SK-N-SH (cell line): ENCODE results near the gene SF3B4. TPM values are rescaled to one million over a fixed set of nuclear protein-coding genes. Genes with fewer than 3 reads are reported as not detected.

Experiments used
- CTCF ChIA-PET: fragments of 300-600, 350-600 bp; formaldehyde crosslinking; extraction: SDS; loops from one replicate; lab custom pipeline; 2021; lab: Yijun Ruan, JAX
- POLR2A ChIA-PET: fragments of 350-600 bp; sonication (Branson Sonifier 250); formaldehyde crosslinking; extraction: SDS; loops from one replicate; lab custom pipeline; 2020; ENCODE audit warnings: antibody characterized with exemption, inconsistent platforms; lab: Yijun Ruan, JAX
- DNase-seq: peaks from one replicate; pipeline ENCODE4 v3.0.0; 2012
- H2AFZ ChIP-seq: fragments of 200-600 bp; sonication (generic); 2 replicates; pipeline ENCODE4 v1.8.1; 2016; ENCODE audit warnings: antibody characterized with exemption, mild to moderate bottlenecking, low read depth
- H3F3A ChIP-seq: fragments of 200-600 bp; sonication (generic); replicated peaks from 2 replicates; pipeline ENCODE3; 2016; ENCODE audit warnings: antibody characterized with exemption, mild to moderate bottlenecking; ENCODE audit not compliant: insufficient read depth
- H3K27ac ChIP-seq, 2 experiments: fragments of 200-500 bp in 1 of 2; fragments of 200-600 bp in 1 of 2; sonication (Bioruptor generic) in 1 of 2; sonication (generic), shearing (Covaris generic) in 1 of 2; 2 replicates each; pipeline versions ENCODE4 v1.5.1 to v1.6.1; 2014 to 2016; ENCODE audit warnings: low read depth in 2 of 2, inconsistent platforms in 1 of 2, low read length in 1 of 2, mild to moderate bottlenecking in 1 of 2, mixed read lengths in 1 of 2
- H3K27me3 ChIP-seq: fragments of 200-600 bp; sonication (generic), shearing (Covaris generic); 2 replicates; pipeline ENCODE4 v1.6.1; 2016; ENCODE audit warnings: mixed run types; ENCODE audit not compliant: insufficient read depth
- H3K36me3 ChIP-seq, 2 experiments: fragments of 200-500 bp in 1 of 2; fragments of 200-600 bp in 1 of 2; sonication (Bioruptor generic) in 1 of 2; sonication (generic) in 1 of 2; replicated peaks in 1 of 2; 2 replicates each; pipeline versions ENCODE3 to v1.5.1; 2014 to 2016; ENCODE audit warnings: low read length in 1 of 2, mild to moderate bottlenecking in 1 of 2; ENCODE audit not compliant: insufficient read depth in 2 of 2, control insufficient read depth in 1 of 2
- H3K4me1 ChIP-seq, 2 experiments: fragments of 200-500 bp in 1 of 2; fragments of 200-600 bp in 1 of 2; sonication (Bioruptor generic) in 1 of 2; sonication (generic), shearing (Covaris generic) in 1 of 2; 2 replicates each; pipeline versions ENCODE4 v1.5.1 to v1.6.1; 2014 to 2016; ENCODE audit warnings: low read depth in 1 of 2, low read length in 1 of 2, mixed run types in 1 of 2; ENCODE audit not compliant: insufficient read depth in 2 of 2, control insufficient read depth in 1 of 2
- H3K4me2 ChIP-seq: fragments of 200-600 bp; sonication (generic), shearing (Covaris generic); 2 replicates; pipeline ENCODE4 v1.6.1; 2017; ENCODE audit warnings: mixed run types
- H3K4me3 ChIP-seq, 2 experiments: fragments of 200-500 bp in 1 of 2; fragments of 200-600 bp in 1 of 2; sonication (Bioruptor generic) in 1 of 2; sonication (generic), shearing (Covaris generic) in 1 of 2; 2 replicates each; pipeline versions ENCODE4 v1.5.1 to v1.8.1; 2014 to 2016; ENCODE audit warnings: low read depth in 2 of 2, inconsistent platforms in 1 of 2, low read length in 1 of 2, mild to moderate bottlenecking in 1 of 2, mixed read lengths in 1 of 2, moderate library complexity in 1 of 2
- H3K79me2 ChIP-seq: fragments of 200-600 bp; sonication (generic); 2 replicates; pipeline ENCODE4 v1.8.1; 2017; ENCODE audit warnings: mild to moderate bottlenecking; ENCODE audit not compliant: insufficient read depth
- H3K9ac ChIP-seq: fragments of 200-600 bp; sonication (generic); 2 replicates; pipeline ENCODE4 v1.6.1; 2017; ENCODE audit warnings: mixed run types
- H3K9me2 ChIP-seq: fragments of 200-600 bp; sonication (generic); 2 replicates; pipeline ENCODE4 v1.6.1; 2017; ENCODE audit warnings: mixed run types
- H3K9me3 ChIP-seq: fragments of 200-600 bp; sonication (generic); 2 replicates; pipeline ENCODE4 v1.6.1; 2017; ENCODE audit warnings: mixed run types, mild to moderate bottlenecking, moderate library complexity
- H4K20me1 ChIP-seq: fragments of 200-600 bp; sonication (generic); 2 replicates; pipeline ENCODE4 v1.6.1; 2017; ENCODE audit warnings: mild to moderate bottlenecking, mixed run types; ENCODE audit not compliant: insufficient read depth
- CHD2 ChIP-seq: fragments of 150-350 bp; IDR thresholded peaks from 2 replicates; pipeline ENCODE4 v1.6.1; 2018; ENCODE audit warnings: low read length; ENCODE audit not compliant: partially characterized antibody
- CTCF ChIP-seq: fragments of 200-600 bp; sonication (generic); IDR thresholded peaks from 2 replicates; pipeline ENCODE4 v1.6.1; 2017; ENCODE audit warnings: antibody characterized with exemption, mild to moderate bottlenecking, moderate library complexity
- EZH2phosphoT487 ChIP-seq: fragments of 200-600 bp; sonication (generic); IDR thresholded peaks from 2 replicates; pipeline ENCODE4 v1.6.1; 2017; ENCODE audit warnings: low read depth, mixed run types, mild to moderate bottlenecking, antibody characterized with exemption, moderate library complexity, borderline replicate concordance
- FOSL2 ChIP-seq: IDR thresholded peaks from 2 replicates; pipeline ENCODE4 v1.4.0; 2012; ENCODE audit warnings: low read depth, mild to moderate bottlenecking, moderate library complexity, borderline replicate concordance
- FOXM1 ChIP-seq: IDR thresholded peaks from 2 replicates; pipeline ENCODE4 v1.4.0; 2012; ENCODE audit warnings: low read depth, mild to moderate bottlenecking
- JUND ChIP-seq: IDR thresholded peaks from 2 replicates; pipeline ENCODE4 v1.4.0; 2012
- MAX ChIP-seq: IDR thresholded peaks from 2 replicates; pipeline ENCODE4 v1.4.0; 2012; ENCODE audit warnings: low read depth
- MEF2A ChIP-seq: IDR thresholded peaks from 2 replicates; pipeline ENCODE4 v1.4.0; 2012; ENCODE audit warnings: low read depth, borderline replicate concordance
- MXI1 ChIP-seq: IDR thresholded peaks from 2 replicates; pipeline ENCODE4 v1.6.1; 2012; ENCODE audit warnings: mild to moderate bottlenecking, low read depth, low read length, improper control_type of control experiment
- NFIC ChIP-seq: IDR thresholded peaks from 2 replicates; pipeline ENCODE4 v1.4.0; 2012; ENCODE audit warnings: borderline replicate concordance
- NRF1 ChIP-seq: IDR thresholded peaks from 2 replicates; pipeline ENCODE4 v1.6.1; 2012; ENCODE audit warnings: low read depth, mild to moderate bottlenecking, low read length
- PBX3 ChIP-seq: IDR thresholded peaks from 2 replicates; pipeline ENCODE4; 2012
- RCOR1 ChIP-seq: fragments of 150-350 bp; IDR thresholded peaks from 2 replicates; pipeline ENCODE4 v1.6.1; 2017; ENCODE audit warnings: antibody characterized with exemption, low read length
- REST ChIP-seq: IDR thresholded peaks from 2 replicates; pipeline ENCODE4 v1.6.1; 2012; ENCODE audit warnings: mild to moderate bottlenecking, low read depth, low read length, moderate library complexity
- SIN3A ChIP-seq: IDR thresholded peaks from 2 replicates; pipeline ENCODE4 v1.6.1; 2012; ENCODE audit warnings: low read depth, mild to moderate bottlenecking, low read length, moderate library complexity, borderline replicate concordance
- SMC3 ChIP-seq: IDR thresholded peaks from 2 replicates; pipeline ENCODE4 v1.6.1; 2012; ENCODE audit warnings: low read depth, low read length, improper control_type of control experiment
- TAF1 ChIP-seq: IDR thresholded peaks from 2 replicates; pipeline ENCODE4 v1.6.1; 2012; ENCODE audit warnings: low read depth, mild to moderate bottlenecking, low read length, moderate library complexity, borderline replicate concordance
- TEAD4 ChIP-seq: IDR thresholded peaks from 2 replicates; pipeline ENCODE4 v1.4.0; 2012; ENCODE audit warnings: mild to moderate bottlenecking, borderline replicate concordance; ENCODE audit not compliant: insufficient read depth
- USF1 ChIP-seq: IDR thresholded peaks from 2 replicates; pipeline ENCODE4 v1.4.0; 2012; ENCODE audit warnings: low read depth, borderline replicate concordance
- WGBS: methylation state at CpG from one replicate; pipeline ENCODE4 v1.1.6; 2017; ENCODE audit warnings: low lambda C conversion rate; 5-methylcytosine and 5-hydroxymethylcytosine counted together
- polyA plus RNA-seq, 3 experiments: library from polyadenylated mRNA; depleted of rRNA; stranded (reverse); fragments of >200 nt; gene quantifications; 2 replicates each; pipeline ENCODE4 v1.2.3, GENCODE V29; 2012

The SF3B4 gene
- polyA plus RNA-seq, 1 of the 3 experiments (the other 2 are of a cell fraction) = 54.3 TPM

- DNase-seq = no peak
Measured at GRCh38 chr1:149963358-149963757, 35.8 kb upstream of the SF3B4 start.

More at GRCh38 chr1:149963358-149963757, 35.8 kb upstream of the SF3B4 start:
- H3K79me2 ChIP-seq = no peaks in the 10 kb centered on the region
- 0 out of 4 replicates have a peak, but pooled peaks cover 0 to 3% of the 10 kb centered on the region in 2 experiments for H3K4me1 ChIP-seq
- H2AFZ ChIP-seq = no peak overlapping the region
- POLR2A ChIA-PET = no interaction called here
- H3K27me3 ChIP-seq = no peaks in the 10 kb centered on the region
- H3K9ac ChIP-seq = no peak overlapping the region
- H4K20me1 ChIP-seq = no peaks in the 10 kb centered on the region
- peaks cover 55 to 77% of the 10 kb centered on the region in 2 experiments for H3K36me3 ChIP-seq
- peak overlapping the region; percentile 11 to 21; a peak in 2 of 4 replicates for H3K27ac ChIP-seq
- WGBS = 78% methylated on average over 3 of the region's 3 CpGs
- TF ChIP-seq CHD2 (no peak), TAF1 (no peak), EZH2phosphoT487 (no peak), FOSL2 (no peak), MEF2A (no peak), FOXM1 (no peak), USF1 (no peak), MXI1 (no peak), NRF1 (no peak), JUND (no peak), REST (no peak), CTCF (no peak), SMC3 (no peak), NFIC (no peak), TEAD4 (no peak), PBX3 (no peak), MAX (no peak), SIN3A (no peak), RCOR1 (no peak)
- CTCF ChIA-PET = interaction anchor here (0.8 to 4.3 kb wide), 5 partner anchors 74 to 206 kb away, joined by 4 to 31 read pairs (median 6); no protein-coding TSS in a partner anchor
- no peaks in the 10 kb centered on the region for H3K9me2 ChIP-seq
- no peak overlapping the region for H3K4me2 ChIP-seq
- H3K9me3 ChIP-seq = no peaks in the 10 kb centered on the region
- H3F3A ChIP-seq = peaks cover 32% of the 10 kb centered on the region
- no peak overlapping the region for H3K4me3 ChIP-seq
